WTC11 (cell line): ENCODE results near the gene LGMN.

Source experiments
- ATF6 ChIP-seq: sonication (generic); formaldehyde crosslinking; IDR thresholded peaks from 2 replicates; pipeline ENCODE4 v1.8.1; 2023; ENCODE audit warnings: mild to moderate bottlenecking, missing genetic modification reagents
- CTCF ChIP-seq: fragments of 200-600 bp; IDR thresholded peaks from 2 replicates; pipeline ENCODE4 v1.8.0; 2022; ENCODE audit warnings: antibody characterized with exemption
- SP1 ChIP-seq: sonication (generic); formaldehyde crosslinking; conservative IDR thresholded peaks from 2 replicates; pipeline ENCODE4 v1.8.1; 2022; ENCODE audit warnings: missing genetic modification reagents
- USF2 ChIP-seq: sonication (generic); formaldehyde crosslinking; IDR thresholded peaks from 2 replicates; pipeline ENCODE4 v1.8.1; 2023; ENCODE audit warnings: mild to moderate bottlenecking, missing genetic modification reagents, moderate library complexity

- no peak for TF ChIP-seq ATF6 (CRISPR knock-in tag)
- TF ChIP-seq SP1 (CRISPR knock-in tag) = no peak
- no peak for TF ChIP-seq CTCF
- TF ChIP-seq USF2 (CRISPR knock-in tag) = no peak
These were observed 10.7 kb downstream of the LGMN start for GRCh38 chr14:92737619-92738188.
